ENCODE measurements around the gene DAPK2.
"Not testable (repeated sequence)": the region's sequence is repeated elsewhere in the genome, so short reads cannot be mapped to it uniquely, and the experiment has no call there.

Gene DAPK2

DNA sequence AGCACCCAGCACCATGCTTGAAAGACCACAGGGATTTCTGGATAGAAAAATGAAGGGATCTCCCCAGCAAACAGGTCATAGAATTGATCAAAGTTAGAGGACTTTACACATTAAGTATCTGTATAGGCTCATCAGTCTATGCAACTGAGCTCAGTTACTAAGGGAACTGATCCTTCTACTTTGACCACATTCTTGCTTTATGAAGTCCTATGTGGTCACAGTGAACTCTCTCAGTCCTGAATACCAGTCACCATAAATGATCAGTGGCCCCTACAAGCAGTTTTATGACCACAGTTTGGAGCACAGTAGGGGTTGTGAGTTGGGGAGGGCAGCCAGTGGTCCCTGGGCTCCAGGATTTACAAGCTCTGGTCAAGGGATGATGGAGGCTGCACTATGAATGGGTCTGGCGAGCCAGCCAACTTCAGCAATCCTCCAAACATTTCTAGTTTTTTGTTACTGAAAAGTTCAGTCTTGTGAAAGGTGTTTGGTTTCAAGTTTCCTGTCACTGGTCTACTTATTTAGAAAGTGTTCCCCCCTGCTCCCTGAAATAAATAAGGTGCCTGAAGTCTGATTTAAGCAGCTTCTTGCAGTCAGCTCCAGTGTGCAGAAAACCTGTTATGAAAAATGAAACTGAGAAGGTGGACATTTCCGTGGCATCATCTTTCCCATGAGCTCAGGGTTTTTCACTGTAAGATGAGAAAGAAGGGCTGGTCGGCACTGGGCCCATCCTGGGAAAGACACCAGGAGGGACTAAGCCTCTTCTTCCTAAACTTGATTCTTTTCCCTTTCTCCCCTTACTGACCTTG is 75.5 kb downstream of the DAPK2 start:
- DNase-seq = no peak

DNA sequence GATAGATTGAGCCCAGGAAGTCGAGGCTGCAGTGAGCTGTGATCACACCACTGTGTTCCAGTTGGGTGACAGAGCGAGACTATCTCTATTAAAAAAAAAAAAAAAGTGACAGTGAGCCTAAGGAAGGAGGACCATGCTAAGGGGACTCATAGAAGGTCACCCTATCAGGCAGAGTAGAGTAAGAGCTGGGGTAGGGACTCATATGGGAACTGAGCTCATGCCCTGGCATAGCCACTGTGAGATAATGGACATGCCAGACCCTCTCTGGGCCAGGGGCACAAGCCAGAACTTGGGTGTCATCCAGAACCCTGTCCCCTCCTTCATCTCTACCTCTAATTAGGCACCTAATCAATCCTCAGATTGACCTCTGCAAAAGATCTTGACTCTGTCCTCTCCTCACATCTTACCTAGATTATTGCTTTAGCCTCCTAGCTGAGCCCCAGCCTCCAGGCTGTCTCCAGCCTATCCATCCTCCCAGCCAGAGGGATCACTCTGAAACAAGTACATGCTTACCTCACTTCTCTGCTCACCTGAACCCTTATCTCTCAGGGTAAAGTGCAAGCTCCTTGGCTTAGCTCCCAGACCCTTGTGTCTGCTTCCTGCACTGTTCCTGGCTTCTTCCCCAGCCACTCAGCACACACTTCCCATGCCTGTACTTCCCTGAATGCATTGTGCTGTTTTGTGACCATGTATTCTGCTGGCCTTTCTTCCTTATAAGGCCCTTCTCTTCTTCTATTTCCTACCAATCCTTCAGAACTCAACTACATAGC is 76.4 kb downstream of the DAPK2 start:
- DNase-seq = no peak

DNA sequence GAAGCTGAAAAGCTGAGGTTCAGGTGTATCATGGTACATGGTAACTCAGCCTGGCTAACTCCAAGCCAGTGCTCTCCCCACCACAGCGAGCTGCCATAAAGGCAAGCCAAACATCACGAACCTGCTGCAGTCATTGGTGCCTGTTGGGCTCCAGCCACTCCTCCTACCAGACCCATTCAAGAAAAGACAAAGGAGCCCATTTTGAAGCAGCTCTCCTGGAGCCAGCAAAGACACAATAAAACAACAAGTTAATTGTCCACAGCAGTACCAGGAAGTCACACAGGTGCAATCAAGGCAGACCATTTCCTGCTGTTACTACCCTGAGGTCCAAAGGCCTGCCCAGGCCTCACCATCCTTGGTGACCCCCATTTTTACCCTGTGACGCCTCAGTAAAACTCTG is 77.6 kb downstream of the DAPK2 start:
- DNase-seq = no peak

DNA sequence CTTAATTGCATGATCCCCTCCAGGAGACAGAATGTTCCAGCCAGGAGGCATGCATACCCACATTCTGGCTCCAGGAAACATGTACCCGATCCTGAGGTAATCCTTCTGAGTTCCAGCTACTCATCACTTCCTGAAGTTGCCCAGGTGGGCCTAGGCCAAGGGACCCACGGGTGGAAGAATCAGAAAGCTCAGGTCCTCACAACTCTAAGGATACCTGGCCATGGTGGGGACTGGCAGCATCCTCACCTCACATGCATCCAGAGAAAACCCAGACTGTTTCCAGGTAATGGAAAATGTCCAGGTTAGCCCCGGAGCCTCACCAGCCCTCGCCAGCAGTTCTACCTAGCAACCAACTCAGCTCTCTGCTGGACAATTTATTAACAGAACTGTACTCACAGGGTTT is 78.2 kb downstream of the DAPK2 start:
- DNase-seq = no peak

GRCh38 chr15:63967616-63968015 is 78.7 kb downstream of the DAPK2 start:
- no peak for DNase-seq

DNA sequence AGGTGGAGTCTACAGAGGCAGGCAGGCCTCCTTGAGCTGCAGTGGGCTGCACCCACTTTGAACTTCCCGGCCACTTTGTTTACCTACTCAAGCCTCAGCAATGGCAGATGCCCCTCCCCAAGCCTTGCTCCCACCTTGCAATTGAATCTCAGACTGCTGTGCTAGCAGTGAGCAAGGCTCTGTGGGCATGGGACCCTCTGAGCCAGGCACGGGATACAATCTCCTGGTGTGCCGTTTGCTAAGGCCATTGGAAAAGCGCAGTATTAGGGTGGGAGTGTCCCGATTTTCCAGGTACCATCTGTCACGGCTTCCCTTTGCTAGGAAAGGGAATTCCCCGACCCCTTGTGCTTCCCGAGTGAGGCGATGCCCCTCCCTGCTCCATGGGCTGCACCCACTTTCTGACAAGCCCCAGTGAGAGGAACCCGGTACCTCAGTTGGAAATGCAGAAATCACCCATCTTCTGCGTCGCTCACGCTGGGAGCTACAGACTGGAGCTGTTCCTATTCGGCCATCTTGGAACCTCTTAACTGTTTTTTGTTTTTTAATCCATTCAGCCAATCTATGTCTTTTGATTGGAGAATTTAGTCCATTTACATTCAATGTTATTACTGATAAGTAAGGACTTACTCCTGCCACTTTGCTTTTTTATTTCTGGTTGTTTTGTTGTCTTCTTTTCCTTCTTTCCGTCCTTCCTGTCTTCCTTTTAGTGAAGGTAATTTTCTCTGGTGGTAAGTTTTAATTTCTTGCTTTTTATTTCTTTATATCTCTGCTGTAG is 83.2 kb downstream of the DAPK2 start:
- not testable (repeated sequence) for DNase-seq

- DNase-seq = no peak
Observed at GRCh38 chr15:63953524-63953923, 92.8 kb downstream of the DAPK2 start.

DNA sequence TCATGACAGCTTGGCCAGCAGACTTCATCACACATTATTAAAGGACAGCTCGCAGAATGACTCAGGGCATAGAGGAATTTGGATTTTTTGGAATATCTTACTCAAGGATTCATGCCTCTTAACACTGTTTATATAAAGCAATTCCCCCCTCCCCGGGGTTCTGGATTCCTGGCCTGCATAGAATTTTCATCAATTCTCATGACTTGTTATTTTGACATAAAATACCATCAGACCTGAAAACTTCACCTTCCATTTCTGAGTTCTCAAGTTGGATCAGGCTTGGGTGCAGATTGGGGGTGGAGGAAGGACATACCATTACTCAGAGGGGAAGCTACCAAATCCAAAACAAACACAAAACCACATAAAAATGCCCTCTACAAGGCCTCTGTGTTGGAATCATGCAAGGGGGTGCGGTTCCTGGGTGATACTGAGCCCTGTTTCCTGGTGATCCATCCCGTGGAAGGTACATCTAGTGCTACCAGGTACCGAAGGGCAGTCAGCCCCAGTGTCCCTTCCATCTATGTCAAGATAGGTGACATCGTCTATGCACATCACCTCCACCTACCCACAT is 95.3 kb downstream of the DAPK2 start:
- DNase-seq = no peak

DNA sequence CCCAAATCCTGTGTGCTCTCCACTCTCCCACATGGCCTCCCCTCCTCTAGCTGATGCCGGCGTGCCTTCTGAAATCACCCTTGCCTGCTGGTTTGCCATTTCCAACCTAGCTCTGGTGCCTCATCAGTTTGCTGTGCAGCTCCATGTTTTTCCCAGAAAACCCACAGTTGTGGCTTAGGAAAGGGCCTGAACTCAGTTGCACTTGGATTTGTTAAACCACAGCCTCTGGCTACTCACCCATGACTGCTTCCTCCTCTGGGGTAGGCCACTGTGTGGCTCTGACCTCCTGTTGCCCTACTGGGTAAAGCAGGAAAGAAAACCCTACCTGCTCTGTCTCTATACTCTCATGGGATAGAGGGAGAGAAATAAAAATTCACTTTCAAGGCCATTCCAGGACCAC is 97.3 kb downstream of the DAPK2 start:
- no peak for DNase-seq

- no peak for DNase-seq
Observed at GRCh38 chr15:63948436-63948835, 97.8 kb downstream of the DAPK2 start.

DNA sequence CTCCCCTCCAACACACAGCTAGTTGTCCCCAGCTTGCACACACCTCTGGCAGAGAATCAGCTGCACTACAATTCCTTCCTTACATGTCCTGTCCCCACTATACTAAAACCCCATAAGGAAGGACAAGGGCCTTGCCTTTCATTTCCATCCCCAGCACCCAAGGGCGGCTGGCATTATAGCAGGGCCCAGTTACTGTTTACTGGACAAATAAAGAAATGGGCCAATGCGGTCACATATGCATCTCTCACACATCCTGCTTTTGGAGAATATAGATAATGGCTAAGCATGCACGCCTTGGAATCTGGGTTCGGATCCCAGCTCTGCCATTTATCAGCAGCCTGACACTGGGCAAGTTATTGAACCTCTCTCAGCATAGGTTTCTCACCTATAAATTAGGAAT is 99.1 kb downstream of the DAPK2 start:
- DNase-seq = no peak

DNA sequence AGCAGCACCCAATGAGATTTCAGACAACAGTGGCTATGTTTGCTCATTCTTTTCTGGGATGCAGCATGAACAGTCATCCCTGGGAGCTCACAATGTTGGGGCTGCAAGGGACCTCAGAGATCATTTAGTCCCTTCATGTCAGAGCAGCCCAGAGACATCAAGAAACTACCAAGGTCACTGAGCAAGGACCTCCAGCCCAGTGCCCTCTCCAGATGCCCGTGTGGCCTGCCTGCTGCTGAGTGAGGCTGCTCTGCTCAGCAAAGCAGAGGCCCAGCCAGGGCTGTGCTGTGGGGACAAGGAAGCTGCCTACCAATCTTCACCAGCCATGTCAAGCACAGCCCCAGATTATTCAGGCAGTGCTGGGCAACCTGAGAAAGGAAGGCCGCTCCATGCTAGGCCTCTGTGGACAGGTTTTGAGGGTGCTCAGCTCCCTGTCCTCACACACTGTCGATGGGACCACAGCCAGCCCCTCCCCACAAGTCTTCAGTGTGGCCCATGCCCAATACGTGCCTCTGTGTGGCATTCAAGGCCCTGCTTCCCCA is 99.7 kb downstream of the DAPK2 start:
- DNase-seq = no peak

GRCh38 chr15:63945838-63946298 is 100.4 kb downstream of the DAPK2 start:
- no peak for DNase-seq

- DNase-seq = peak; percentile 78
Observed at GRCh38 chr15:63945007-63945788, 101.1 kb downstream of the DAPK2 start.

GRCh38 chr15:63944681-63944955 is 101.7 kb downstream of the DAPK2 start:
- no peak for DNase-seq

- DNase-seq = no peak
Observed at GRCh38 chr15:63943829-63944680, 102.2 kb downstream of the DAPK2 start.

DNA sequence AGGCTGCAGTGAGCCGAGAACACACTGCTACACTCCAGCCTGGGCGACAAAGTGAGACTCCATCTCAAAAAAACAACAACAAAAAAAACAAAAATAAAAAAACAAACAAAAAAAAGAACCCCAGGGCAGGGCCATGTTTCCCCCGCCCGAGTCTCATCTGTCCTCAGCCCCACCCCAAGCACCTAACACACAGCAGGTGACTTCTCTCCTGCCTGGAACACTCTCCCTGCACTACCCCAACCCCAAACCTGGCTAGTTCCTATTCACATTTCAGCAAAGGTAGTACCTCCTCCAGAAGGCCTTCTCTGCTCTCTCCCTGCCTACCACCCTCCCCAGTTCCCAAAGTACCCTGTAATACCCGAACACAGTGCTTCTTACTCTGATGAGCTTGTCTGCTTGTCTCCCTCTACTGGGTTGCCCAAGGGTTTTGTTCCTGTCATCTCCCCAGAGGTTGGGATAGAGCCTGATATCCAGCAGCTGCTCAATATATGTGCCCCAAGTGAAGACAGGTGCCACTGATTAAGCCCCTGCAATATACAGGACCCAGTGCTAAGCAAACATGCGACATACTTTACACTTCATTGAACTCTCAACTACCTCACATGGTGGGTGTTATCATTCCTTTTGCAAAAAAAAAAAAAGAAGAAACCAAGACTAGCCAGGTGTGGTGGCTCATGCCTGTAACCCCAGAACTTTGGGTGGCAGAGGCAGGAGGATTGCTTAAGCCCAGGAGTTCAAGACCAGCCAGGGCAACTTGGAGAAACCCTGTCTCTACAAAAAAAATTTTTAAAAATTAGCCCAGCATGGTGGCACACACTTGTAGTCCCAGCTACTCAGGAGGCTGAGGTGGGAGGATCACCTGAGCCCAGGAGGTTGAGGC is 103.6 kb downstream of the DAPK2 start:
- no peak for DNase-seq

DNA sequence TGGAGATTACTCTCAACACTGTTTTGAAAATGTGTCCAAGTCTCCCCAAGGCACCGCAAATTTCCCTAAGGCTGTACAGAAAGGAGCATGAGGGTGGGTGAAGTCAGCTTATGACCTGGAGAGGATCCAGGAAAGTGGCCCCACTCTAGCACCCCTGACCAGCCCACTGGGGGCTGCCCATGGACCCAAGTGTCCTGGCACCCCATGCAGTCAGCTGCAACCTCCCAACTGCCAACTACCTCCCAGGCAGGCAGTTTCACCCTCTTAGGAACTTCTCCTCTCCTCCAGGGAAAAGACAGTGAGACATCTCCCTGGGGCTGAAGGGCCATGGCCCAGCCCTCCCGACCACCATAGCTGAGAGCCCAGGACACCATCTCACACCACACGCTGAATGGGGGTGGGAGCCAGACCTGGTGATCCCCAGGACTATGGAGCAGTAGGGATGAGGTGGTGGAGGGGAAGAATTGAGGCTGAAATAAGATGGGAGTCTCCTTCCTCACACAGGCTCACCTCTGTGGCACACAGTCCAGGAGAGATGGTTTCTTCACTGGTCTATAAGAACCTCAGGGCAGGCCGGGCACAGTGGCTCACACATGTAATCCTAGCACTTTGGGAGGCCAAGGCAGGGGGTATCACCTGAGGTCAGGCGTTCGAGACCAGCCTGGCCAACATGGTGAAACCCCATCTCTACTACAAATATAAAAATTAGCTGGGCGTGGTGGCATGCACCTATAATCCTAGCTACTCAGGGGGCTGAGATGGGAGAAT is 104.4 kb downstream of the DAPK2 start:
- DNase-seq = no peak

- DNase-seq = no peak
Observed at GRCh38 chr15:63940966-63941620, 105.2 kb downstream of the DAPK2 start.

Data from suppressor macrophage treated with lipopolysaccharide for 4 hours (primary cell).